H1 (cell line): ENCODE data around the gene TOMM6. TPM values are rescaled to one million over a fixed set of nuclear protein-coding genes. Genes with fewer than 3 reads are reported as not detected.
A peak's percentile ranks its signal among the peaks of the same experiment; 100 is the strongest.

Source experiments
- ATF2 ChIP-seq: IDR thresholded peaks from 2 replicates; pipeline ENCODE4 v1.6.1; 2012; ENCODE audit warnings: low read length, inconsistent platforms
- ATF3 ChIP-seq: IDR thresholded peaks from 2 replicates; pipeline ENCODE4 v1.6.1; 2011; ENCODE audit warnings: low read depth, mild to moderate bottlenecking, low read length; ENCODE audit not compliant: insufficient read depth
- BCL11A ChIP-seq, 2 experiments: IDR thresholded peaks; one replicate each; pipeline ENCODE4 v1.6.1; 2011; ENCODE audit warnings: low read depth in 2 of 2, low read length in 2 of 2, mild to moderate bottlenecking in 2 of 2
- CBX5 ChIP-seq: fragments of 300-800, 300-1000 bp; sonication (generic); IDR thresholded peaks from 2 replicates; pipeline ENCODE4 v1.7.1; 2016; ENCODE audit warnings: antibody characterized with exemption, low read length, low read depth
- CBX8 ChIP-seq: fragments of 300-800, 300-1000 bp; sonication (generic); IDR thresholded peaks from 2 replicates; pipeline ENCODE4 v1.7.1; 2016; ENCODE audit warnings: low read depth, low read length, borderline replicate concordance
- CHD1 ChIP-seq: IDR thresholded peaks from 2 replicates; pipeline ENCODE4 v1.6.1; 2012; ENCODE audit warnings: low read depth, low read length, improper control_type of control experiment
- EP300 ChIP-seq, 2 experiments: IDR thresholded peaks; 1 replicate in 1 of 2; 2 replicates in 1 of 2; pipeline ENCODE4 v1.6.1; 2011 to 2012; ENCODE audit warnings: low read depth in 2 of 2, low read length in 2 of 2, mild to moderate bottlenecking in 2 of 2, borderline replicate concordance in 1 of 2, inconsistent platforms in 1 of 2, moderate library complexity in 1 of 2
- GABPA ChIP-seq: IDR thresholded peaks from 2 replicates; pipeline ENCODE4 v1.6.1; 2011; ENCODE audit warnings: mild to moderate bottlenecking, low read length, moderate library complexity, borderline replicate concordance; ENCODE audit not compliant: insufficient read depth
- KDM1A ChIP-seq: fragments of 200-600, 300-600 bp; sonication (generic); IDR thresholded peaks from 2 replicates; pipeline ENCODE4 v1.7.1; 2016; ENCODE audit warnings: mild to moderate bottlenecking, low read length, borderline replicate concordance
- KDM5A ChIP-seq: fragments of 200-600 bp; IDR thresholded peaks from 2 replicates; pipeline ENCODE4 v1.7.1; 2012; ENCODE audit warnings: mild to moderate bottlenecking, low read length, inconsistent platforms, mixed read lengths
- MAFK ChIP-seq: IDR thresholded peaks from 2 replicates; pipeline ENCODE4 v1.6.1; 2012; ENCODE audit warnings: low read depth, mild to moderate bottlenecking, improper control_type of control experiment, low read length
- PHF8 ChIP-seq: fragments of 200-600 bp; sonication (generic); conservative IDR thresholded peaks from 2 replicates; pipeline ENCODE4 v1.7.1; 2012; ENCODE audit warnings: low read depth, mild to moderate bottlenecking, inconsistent platforms, low read length, moderate library complexity
- RAD21 ChIP-seq, 2 experiments: IDR thresholded peaks in 1 of 2; conservative IDR thresholded peaks in 1 of 2; 2 replicates each; pipeline ENCODE4 v1.6.1; 2011; ENCODE audit warnings: low read depth in 2 of 2, low read length in 2 of 2, improper control_type of control experiment in 1 of 2, inconsistent platforms in 1 of 2, mild to moderate bottlenecking in 1 of 2, moderate library complexity in 1 of 2
- RXRA ChIP-seq: IDR thresholded peaks from 2 replicates; pipeline ENCODE4 v1.6.1; 2011; ENCODE audit warnings: low read depth, mild to moderate bottlenecking, low read length, moderate library complexity; ENCODE audit not compliant: insufficient read depth
- SP1 ChIP-seq: IDR thresholded peaks from 2 replicates; pipeline ENCODE4 v1.6.1; 2011; ENCODE audit warnings: low read depth, low read length
- SUZ12 ChIP-seq: fragments of 200-600 bp; sonication (generic); IDR thresholded peaks from 2 replicates; pipeline ENCODE4 v1.6.1; 2012; ENCODE audit warnings: mild to moderate bottlenecking, inconsistent platforms, low read length, moderate library complexity, mixed read lengths
- TAF1 ChIP-seq: IDR thresholded peaks from 2 replicates; pipeline ENCODE4 v1.6.1; 2011; ENCODE audit warnings: mild to moderate bottlenecking, low read depth, low read length
- TAF7 ChIP-seq: optimal IDR thresholded peaks from 2 replicates; pipeline ENCODE3; 2011; ENCODE audit warnings: low read depth, mild to moderate bottlenecking, inconsistent platforms, low read length, moderate library complexity, borderline replicate concordance
- TBP ChIP-seq: IDR thresholded peaks from 2 replicates; pipeline ENCODE4 v1.6.1; 2011; ENCODE audit warnings: low read depth, low read length, improper control_type of control experiment
- TCF12 ChIP-seq: IDR thresholded peaks from 2 replicates; pipeline ENCODE4 v1.6.1; 2011; ENCODE audit warnings: low read depth, mild to moderate bottlenecking, low read length
- TEAD4 ChIP-seq: IDR thresholded peaks from 2 replicates; pipeline ENCODE4 v1.6.1; 2012; ENCODE audit warnings: low read depth, low read length, inconsistent platforms, mixed read lengths
- polyA plus RNA-seq, 7 experiments: library from polyadenylated mRNA; depleted of rRNA in 3 of 7; stranded (reverse) in 5 of 7; unstranded in 2 of 7; fragments of >200 nt in 5 of 7; fragments of 200-250 nt in 2 of 7; gene quantifications; 1 replicate in 5 of 7; 2 replicates in 1 of 7; 4 replicates in 1 of 7; pipeline versions ENCODE4 v1.2.1 to v1.2.3, GENCODE V29; 2011 to 2013; ENCODE audit warnings: missing spikeins in 2 of 7, mixed read lengths in 2 of 7
- total RNA-seq: library from RNA; stranded (reverse); fragmentation: NEBNext Ultra II Directional; extraction: Animal tissue kit (Norgen Biotek cat#: 25700); gene quantifications from 2 replicates; pipeline ENCODE4 v1.2.1, GENCODE V29; 2021

TOMM6 gene
- total and polyA plus RNA-seq, 2 of the 8 experiments (the other 6 are each of a cell fraction or from before 2014, with no cell fraction given): 228 to 560 TPM

DNA sequence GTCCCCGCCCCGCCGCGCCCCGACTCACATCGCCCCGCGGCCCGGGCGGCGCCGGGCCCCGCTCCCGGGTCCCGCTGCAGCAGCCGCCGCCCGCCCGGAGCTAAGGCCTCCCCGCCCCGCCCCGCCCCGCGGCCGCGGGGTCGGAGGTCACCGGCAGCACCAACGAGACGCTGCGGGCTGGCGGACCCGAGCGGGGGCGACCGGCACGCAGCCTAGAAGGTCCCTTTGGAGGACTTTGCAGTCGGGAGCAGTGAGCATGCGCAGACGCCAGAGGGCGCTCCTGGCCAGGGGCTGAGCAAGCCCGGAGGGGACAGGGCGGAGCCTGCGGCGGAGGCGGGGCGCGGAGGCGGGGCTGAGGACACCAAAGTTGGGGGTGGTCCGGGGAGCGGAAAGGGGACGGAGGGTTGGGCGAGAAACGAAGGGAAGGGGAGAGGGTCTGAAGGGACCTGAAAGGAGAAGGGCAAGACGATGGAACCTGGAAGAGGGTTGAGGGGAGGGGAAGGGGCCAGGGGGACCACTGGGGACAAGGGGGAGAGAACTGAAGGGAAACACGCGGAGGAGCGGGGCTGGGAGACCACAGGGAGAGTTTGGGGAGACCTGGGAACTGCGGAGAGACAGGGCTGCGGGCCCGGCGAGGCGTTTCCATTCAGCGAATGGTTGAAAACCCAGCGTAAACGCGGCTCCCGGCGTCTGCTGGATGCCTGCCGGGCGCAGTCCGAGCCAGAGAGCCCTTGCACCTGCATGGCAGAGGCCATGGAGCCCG is 7.5 kb upstream of the TOMM6 start, which contains the start of gene FRS3 (continued):
- no peak; the same call in 1 of the 2 replicates for TF ChIP-seq KDM5A
- TF ChIP-seq BCL11A (IDR thresholded peaks at IDR 0.05; ENCODE audit: low read depth in 2 of 2, low read length in 2 of 2): no peak
- TF ChIP-seq CBX5: no peak
- TF ChIP-seq TBP: 0 out of 2 replicates have a peak, but pooled peaks have one; percentile 23
- no peak for TF ChIP-seq CBX8
- TF ChIP-seq RAD21 (IDR thresholded peaks at IDR 0.05 in 1 of 2, conservative IDR thresholded peaks at IDR 0.05 in 1 of 2; ENCODE audit: low read depth in 2 of 2, low read length in 2 of 2): peak; percentile 97
- TF ChIP-seq ATF3: 0 out of 2 replicates have a peak, but pooled peaks have one; percentile 19
- no peak for TF ChIP-seq MAFK
- peak; percentile 41; the same call in 1 of the 2 replicates for TF ChIP-seq SP1
- TF ChIP-seq TAF1: 0 out of 2 replicates have a peak, but pooled peaks have one; percentile 6
- TF ChIP-seq PHF8: peak; percentile 23; the same call in 1 of the 2 replicates
- TF ChIP-seq TAF7: peak; percentile 44
- peak in 1 of 2 experiments; percentile 58; a peak in 1 of 3 replicates for TF ChIP-seq EP300 (IDR thresholded peaks at IDR 0.05; ENCODE audit: borderline replicate concordance in 1 of 2, low read depth in 2 of 2, low read length in 2 of 2)
- TF ChIP-seq GABPA: no peak
- TF ChIP-seq KDM1A: no peak
- TF ChIP-seq CHD1: no peak
- TF ChIP-seq ATF2: no peak
- no peak for TF ChIP-seq TCF12
- TF ChIP-seq TEAD4: 0 out of 2 replicates have a peak, but pooled peaks have one; percentile 14
- TF ChIP-seq SUZ12: no peak
- no peak for TF ChIP-seq RXRA
